GM13977 (cell line): ENCODE results near the gene E4F1.
"Not testable (repeated sequence)": the region's sequence is repeated elsewhere in the genome, so short reads cannot be mapped to it uniquely, and the experiment has no call there.

Experiments used
- DNase-seq: peaks from one replicate; pipeline ENCODE4 v3.0.0; 2012; ENCODE audit warnings: low spot score
- in situ Hi-C: fragments of 300-500 bp; cut with MboI; formaldehyde crosslinking; loops from one replicate; pipeline ENCODE4 v1.12.0; 2022; ENCODE audit warnings: low sequenced_read_pairs, low pct_unique_long_range_greater_than_20kb, mixed read lengths, inconsistent platforms; ENCODE audit not compliant: unreplicated experiment
- TF ChIP-seq, protein P1 (sequence below): IDR thresholded peaks from 2 replicates; pipeline ENCODE4 v1.5.1; 2012; ENCODE audit warnings: mild to moderate bottlenecking, control low read depth; ENCODE audit not compliant: insufficient read depth; ENCODE audit errors: extremely low read depth, missing control alignments

The E4F1 gene

GRCh38 chr16:2237493-2238149 lies 14.2 kb downstream of the E4F1 start:
- TF ChIP-seq, protein P1, sequence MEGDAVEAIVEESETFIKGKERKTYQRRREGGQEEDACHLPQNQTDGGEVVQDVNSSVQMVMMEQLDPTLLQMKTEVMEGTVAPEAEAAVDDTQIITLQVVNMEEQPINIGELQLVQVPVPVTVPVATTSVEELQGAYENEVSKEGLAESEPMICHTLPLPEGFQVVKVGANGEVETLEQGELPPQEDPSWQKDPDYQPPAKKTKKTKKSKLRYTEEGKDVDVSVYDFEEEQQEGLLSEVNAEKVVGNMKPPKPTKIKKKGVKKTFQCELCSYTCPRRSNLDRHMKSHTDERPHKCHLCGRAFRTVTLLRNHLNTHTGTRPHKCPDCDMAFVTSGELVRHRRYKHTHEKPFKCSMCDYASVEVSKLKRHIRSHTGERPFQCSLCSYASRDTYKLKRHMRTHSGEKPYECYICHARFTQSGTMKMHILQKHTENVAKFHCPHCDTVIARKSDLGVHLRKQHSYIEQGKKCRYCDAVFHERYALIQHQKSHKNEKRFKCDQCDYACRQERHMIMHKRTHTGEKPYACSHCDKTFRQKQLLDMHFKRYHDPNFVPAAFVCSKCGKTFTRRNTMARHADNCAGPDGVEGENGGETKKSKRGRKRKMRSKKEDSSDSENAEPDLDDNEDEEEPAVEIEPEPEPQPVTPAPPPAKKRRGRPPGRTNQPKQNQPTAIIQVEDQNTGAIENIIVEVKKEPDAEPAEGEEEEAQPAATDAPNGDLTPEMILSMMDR: no peak
- no peak for DNase-seq
- in situ Hi-C loops: no loop called here

- TF ChIP-seq, protein P1: no peak
Measured at GRCh38 chr16:2238150-2238837, 14.9 kb downstream of the E4F1 start.

GRCh38 chr16:2238838-2239675 lies 15.7 kb downstream of the E4F1 start:
- in situ Hi-C loops: no loop called here
- TF ChIP-seq, protein P1: no peak
- no peak for DNase-seq

More at GRCh38 chr16:2238150-2238837, 14.9 kb downstream of the E4F1 start:
- no peak for DNase-seq
- in situ Hi-C loops: no loop called here

DNA sequence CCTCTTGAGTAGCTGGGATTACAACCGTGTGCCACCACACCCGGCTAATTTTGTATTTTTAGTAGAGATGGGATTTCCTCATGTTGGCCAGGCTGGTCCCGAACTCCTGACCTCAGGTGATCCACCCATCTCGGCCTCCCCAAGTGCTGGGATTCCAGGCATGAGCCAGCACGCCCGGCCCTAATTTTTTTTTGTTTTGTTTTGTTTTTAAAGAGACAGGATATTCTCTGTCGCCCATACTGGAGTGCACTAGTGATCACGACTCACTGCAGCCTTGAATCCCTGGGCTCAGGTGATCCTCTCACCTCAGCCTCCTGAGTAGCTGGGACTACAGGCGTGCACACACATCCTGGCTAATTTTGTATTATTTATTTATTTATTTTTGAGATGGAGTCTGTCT lies 16.9 kb downstream of the E4F1 start:
- DNase-seq, in situ Hi-C loops: not testable (repeated sequence)

- TF ChIP-seq, protein P1: no peak
- DNase-seq: no peak
- in situ Hi-C loops: no loop called here
Measured at GRCh38 chr16:2242598-2242997, 19.2 kb downstream of the E4F1 start.

GRCh38 chr16:2243031-2243528 lies 19.7 kb downstream of the E4F1 start:
- no peak for DNase-seq
- in situ Hi-C loops: no loop called here
- TF ChIP-seq, protein P1: no peak
